HG02623 (cell line): ENCODE measurements around the gene LGALS7B.

Experiments
- ATAC-seq: cut with Tn5 transposase; IDR thresholded peaks from one replicate; pipeline ENCODE4 v1.9.1; 2021; ENCODE audit warnings: moderate library complexity; ENCODE audit not compliant: unreplicated experiment

LGALS7B gene

DNA sequence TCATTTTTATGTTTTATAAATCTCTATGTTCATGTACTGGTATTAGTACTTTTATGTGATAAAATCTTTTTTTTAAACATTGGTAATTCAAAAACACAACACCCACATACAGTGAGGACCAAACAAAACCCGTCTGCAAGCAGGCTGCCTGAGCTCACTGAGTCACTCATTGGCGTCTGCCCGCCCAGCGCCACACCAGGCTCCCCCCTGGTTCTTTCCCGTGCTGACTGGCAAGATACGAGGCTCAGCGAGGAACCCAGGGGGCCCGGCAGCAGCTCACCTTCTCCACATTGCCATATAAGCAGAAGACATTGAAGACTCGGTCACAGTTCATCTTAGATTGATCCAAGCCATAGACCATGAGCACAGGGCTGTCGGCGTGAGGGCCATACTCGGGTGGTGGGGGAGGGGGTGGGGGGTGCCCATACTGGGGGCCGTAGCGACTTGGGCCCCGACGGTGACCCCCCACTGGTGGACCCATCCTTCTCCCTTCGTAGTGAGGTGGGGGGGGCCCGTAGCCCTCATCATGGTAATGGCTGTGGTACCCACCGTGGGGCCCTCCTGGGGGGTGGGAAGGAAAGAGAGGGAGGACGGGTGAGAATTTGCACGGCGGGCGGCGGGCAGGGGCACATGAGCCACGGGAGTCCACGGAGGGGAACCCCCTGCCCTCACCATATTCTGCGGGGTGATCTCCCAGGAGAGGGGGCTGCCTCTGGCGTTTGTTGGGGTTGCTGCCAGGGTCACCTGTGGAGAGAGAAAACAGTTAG is 51.0 kb downstream of the LGALS7B start:
- no peak for ATAC-seq

DNA sequence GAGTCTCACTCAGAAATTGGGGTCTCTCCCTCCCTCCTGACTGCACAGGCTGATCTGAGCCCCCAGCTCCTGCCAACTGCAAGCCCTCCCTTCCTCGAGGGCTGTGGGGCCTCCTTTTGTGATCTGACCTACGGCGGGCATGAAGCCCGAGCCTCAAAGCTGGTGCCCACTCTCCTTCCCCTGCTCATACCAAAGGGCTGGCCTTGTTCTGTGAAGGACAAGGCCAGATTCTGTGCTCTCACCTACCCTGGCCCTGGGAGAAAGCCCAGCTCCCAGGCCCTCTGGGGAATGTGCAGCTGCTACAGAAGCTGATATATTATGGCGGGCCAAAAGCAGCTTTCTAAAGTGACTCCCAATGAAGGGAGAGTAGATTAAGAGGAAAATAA is 51.6 kb downstream of the LGALS7B start:
- ATAC-seq: no peak
